ENCODE results near the gene DEGS1.

Gene DEGS1

GRCh38 chr1:224217655-224218623 lies 34.9 kb downstream of the DEGS1 start:
- DNase-seq: no peak

- DNase-seq: no peak
Observed at GRCh38 chr1:224219011-224219611, 36.1 kb downstream of the DEGS1 start.

GRCh38 chr1:224219612-224220059 lies 36.6 kb downstream of the DEGS1 start:
- DNase-seq: no peak

- no peak for DNase-seq
Observed at GRCh38 chr1:224223819-224224714, 41.0 kb downstream of the DEGS1 start.

- DNase-seq: no peak
Observed at GRCh38 chr1:224226849-224227502, 43.9 kb downstream of the DEGS1 start.

GRCh38 chr1:224234017-224234416 lies 51.0 kb downstream of the DEGS1 start:
- DNase-seq: no peak

- DNase-seq: no peak
Observed at GRCh38 chr1:224235813-224236493, 52.9 kb downstream of the DEGS1 start.

GRCh38 chr1:224237119-224237881 lies 54.3 kb downstream of the DEGS1 start:
- no peak for DNase-seq

GRCh38 chr1:224238212-224238611 lies 55.2 kb downstream of the DEGS1 start:
- no peak for DNase-seq

- DNase-seq: no peak
Observed at GRCh38 chr1:224238756-224239155, 55.7 kb downstream of the DEGS1 start.

All from NCI-H2081 treated with DMSO at 0.1 percent for 48 hours (cell line).